A549 (cell line): ENCODE results near the gene ABHD6.

Experiments used
- CHD4 ChIP-seq: fragments of 200-600 bp; sonication (generic); IDR thresholded peaks from 2 replicates; pipeline ENCODE4 v1.6.1; 2016; ENCODE audit warnings: antibody characterized with exemption, mild to moderate bottlenecking, borderline replicate concordance
- EP300 ChIP-seq, 2 experiments: fragments of >200 bp; sonication (Bioruptor Twin); formaldehyde crosslinking; IDR thresholded peaks; 2 replicates in 1 of 2; 3 replicates in 1 of 2; pipeline ENCODE4 v1.6.1; 2016 to 2017
- ESRRA ChIP-seq: fragments of 150-350 bp; IDR thresholded peaks from 2 replicates; pipeline ENCODE4 v1.6.1; 2014; ENCODE audit warnings: mild to moderate bottlenecking, low read length, borderline replicate concordance
- MAFK ChIP-seq: fragments of 450-650 bp; IDR thresholded peaks from 2 replicates; pipeline ENCODE4 v1.6.1; 2014; ENCODE audit not compliant: partially characterized antibody
- POLR2A ChIP-seq: IDR thresholded peaks from 2 replicates; pipeline ENCODE4 v1.6.1; 2012; ENCODE audit warnings: mild to moderate bottlenecking, low read length
- POLR2AphosphoS2 ChIP-seq: conservative IDR thresholded peaks from 2 replicates; pipeline ENCODE4 v1.6.1; 2012; ENCODE audit warnings: low read length, improper control_type of control experiment, inconsistent platforms
- RAD21 ChIP-seq, 2 experiments: fragments of >200 bp in 1 of 2; sonication (Bioruptor Twin) in 1 of 2; formaldehyde crosslinking in 1 of 2; IDR thresholded peaks in 1 of 2; conservative IDR thresholded peaks in 1 of 2; 2 replicates in 1 of 2; 3 replicates in 1 of 2; pipeline ENCODE4 v1.6.1; 2012 to 2018; ENCODE audit warnings: inconsistent platforms in 1 of 2
- RCOR1 ChIP-seq: fragments of 150-350 bp; IDR thresholded peaks from 2 replicates; pipeline ENCODE4 v1.6.1; 2014; ENCODE audit warnings: antibody characterized with exemption, low read length, low read depth
- TF ChIP-seq, protein P1 (sequence below): fragments of >200 bp; sonication (Bioruptor Twin); formaldehyde crosslinking; IDR thresholded peaks from 3 replicates; pipeline ENCODE4 v1.5.1; 2016
- TF ChIP-seq, protein P2 (sequence below): fragments of 250-450 bp; sonication (Bioruptor Pico); IDR thresholded peaks from 2 replicates; pipeline ENCODE4 v1.5.0; 2021; ENCODE audit warnings: mild to moderate bottlenecking, moderate library complexity, borderline replicate concordance
- TF ChIP-seq, protein P3 (sequence below): fragments of 200-600 bp; sonication (generic); IDR thresholded peaks from 2 replicates; pipeline ENCODE4 v1.6.1; 2016; ENCODE audit warnings: antibody characterized with exemption, mild to moderate bottlenecking, moderate library complexity

DNA sequence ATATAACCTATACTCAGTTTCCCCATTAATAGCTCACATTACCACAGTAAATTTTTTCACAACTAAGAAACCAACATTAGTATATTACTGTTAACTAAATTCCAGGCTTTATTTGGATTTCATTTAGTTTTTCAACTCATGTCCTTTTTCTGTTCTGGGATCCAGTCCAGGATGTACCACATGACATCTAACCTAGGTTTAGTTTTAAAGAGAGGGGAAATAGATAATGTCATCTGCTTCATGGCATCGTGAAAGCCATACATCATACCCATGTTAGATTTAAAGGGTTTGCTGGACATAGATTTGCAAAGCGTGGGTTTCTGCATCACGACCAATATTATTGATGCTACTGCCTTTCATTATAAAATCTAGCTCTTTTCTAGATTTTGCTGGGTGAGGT is 35.3 kb downstream of the ABHD6 start:
- TF ChIP-seq, protein P1, sequence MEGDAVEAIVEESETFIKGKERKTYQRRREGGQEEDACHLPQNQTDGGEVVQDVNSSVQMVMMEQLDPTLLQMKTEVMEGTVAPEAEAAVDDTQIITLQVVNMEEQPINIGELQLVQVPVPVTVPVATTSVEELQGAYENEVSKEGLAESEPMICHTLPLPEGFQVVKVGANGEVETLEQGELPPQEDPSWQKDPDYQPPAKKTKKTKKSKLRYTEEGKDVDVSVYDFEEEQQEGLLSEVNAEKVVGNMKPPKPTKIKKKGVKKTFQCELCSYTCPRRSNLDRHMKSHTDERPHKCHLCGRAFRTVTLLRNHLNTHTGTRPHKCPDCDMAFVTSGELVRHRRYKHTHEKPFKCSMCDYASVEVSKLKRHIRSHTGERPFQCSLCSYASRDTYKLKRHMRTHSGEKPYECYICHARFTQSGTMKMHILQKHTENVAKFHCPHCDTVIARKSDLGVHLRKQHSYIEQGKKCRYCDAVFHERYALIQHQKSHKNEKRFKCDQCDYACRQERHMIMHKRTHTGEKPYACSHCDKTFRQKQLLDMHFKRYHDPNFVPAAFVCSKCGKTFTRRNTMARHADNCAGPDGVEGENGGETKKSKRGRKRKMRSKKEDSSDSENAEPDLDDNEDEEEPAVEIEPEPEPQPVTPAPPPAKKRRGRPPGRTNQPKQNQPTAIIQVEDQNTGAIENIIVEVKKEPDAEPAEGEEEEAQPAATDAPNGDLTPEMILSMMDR, result no peak
- no peak for TF ChIP-seq POLR2A
- no peak for TF ChIP-seq EP300 (IDR thresholded peaks at IDR 0.05)
- TF ChIP-seq, protein P2, sequence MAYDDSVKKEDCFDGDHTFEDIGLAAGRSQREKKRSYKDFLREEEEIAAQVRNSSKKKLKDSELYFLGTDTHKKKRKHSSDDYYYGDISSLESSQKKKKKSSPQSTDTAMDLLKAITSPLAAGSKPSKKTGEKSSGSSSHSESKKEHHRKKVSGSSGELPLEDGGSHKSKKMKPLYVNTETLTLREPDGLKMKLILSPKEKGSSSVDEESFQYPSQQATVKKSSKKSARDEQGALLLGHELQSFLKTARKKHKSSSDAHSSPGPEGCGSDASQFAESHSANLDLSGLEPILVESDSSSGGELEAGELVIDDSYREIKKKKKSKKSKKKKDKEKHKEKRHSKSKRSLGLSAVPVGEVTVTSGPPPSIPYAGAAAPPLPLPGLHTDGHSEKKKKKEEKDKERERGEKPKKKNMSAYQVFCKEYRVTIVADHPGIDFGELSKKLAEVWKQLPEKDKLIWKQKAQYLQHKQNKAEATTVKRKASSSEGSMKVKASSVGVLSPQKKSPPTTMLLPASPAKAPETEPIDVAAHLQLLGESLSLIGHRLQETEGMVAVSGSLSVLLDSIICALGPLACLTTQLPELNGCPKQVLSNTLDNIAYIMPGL (CRISPR knock-in tag), result no peak
- no peak for TF ChIP-seq RAD21 (conservative IDR thresholded peaks at IDR 0.05 in 1 of 2, IDR thresholded peaks at IDR 0.05 in 1 of 2)
- no peak for TF ChIP-seq MAFK
- no peak for TF ChIP-seq CHD4
- TF ChIP-seq, protein P3, sequence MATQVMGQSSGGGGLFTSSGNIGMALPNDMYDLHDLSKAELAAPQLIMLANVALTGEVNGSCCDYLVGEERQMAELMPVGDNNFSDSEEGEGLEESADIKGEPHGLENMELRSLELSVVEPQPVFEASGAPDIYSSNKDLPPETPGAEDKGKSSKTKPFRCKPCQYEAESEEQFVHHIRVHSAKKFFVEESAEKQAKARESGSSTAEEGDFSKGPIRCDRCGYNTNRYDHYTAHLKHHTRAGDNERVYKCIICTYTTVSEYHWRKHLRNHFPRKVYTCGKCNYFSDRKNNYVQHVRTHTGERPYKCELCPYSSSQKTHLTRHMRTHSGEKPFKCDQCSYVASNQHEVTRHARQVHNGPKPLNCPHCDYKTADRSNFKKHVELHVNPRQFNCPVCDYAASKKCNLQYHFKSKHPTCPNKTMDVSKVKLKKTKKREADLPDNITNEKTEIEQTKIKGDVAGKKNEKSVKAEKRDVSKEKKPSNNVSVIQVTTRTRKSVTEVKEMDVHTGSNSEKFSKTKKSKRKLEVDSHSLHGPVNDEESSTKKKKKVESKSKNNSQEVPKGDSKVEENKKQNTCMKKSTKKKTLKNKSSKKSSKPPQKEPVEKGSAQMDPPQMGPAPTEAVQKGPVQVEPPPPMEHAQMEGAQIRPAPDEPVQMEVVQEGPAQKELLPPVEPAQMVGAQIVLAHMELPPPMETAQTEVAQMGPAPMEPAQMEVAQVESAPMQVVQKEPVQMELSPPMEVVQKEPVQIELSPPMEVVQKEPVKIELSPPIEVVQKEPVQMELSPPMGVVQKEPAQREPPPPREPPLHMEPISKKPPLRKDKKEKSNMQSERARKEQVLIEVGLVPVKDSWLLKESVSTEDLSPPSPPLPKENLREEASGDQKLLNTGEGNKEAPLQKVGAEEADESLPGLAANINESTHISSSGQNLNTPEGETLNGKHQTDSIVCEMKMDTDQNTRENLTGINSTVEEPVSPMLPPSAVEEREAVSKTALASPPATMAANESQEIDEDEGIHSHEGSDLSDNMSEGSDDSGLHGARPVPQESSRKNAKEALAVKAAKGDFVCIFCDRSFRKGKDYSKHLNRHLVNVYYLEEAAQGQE, result no peak
- no peak for TF ChIP-seq POLR2AphosphoS2
- TF ChIP-seq ESRRA, result no peak
- TF ChIP-seq RCOR1, result no peak
